T-helper 2 cell treated with Interferon-gamma antibody and Interleukin-4, amounts not matched to agents 100 ng/mL and 5 ng/mL, for 36 hours (primary cell): ENCODE results near the gene SMIM14. TPM values are rescaled to one million over a fixed set of nuclear protein-coding genes. Genes with fewer than 3 reads are reported as not detected.
"Not testable (repeated sequence)": the region's sequence is repeated elsewhere in the genome, so short reads cannot be mapped to it uniquely, and the experiment has no call there.

Experiments used
- intact Hi-C: fragments of 100-400 bp; cut with micrococcal nuclease; formaldehyde crosslinking; loops from one replicate; pipeline ENCODE4 v1.15.1; 2023
- total RNA-seq: library from RNA; stranded (reverse); gene quantifications from 2 replicates; pipeline ENCODE4 v1.2.3, GENCODE V29; 2022

SMIM14 gene
- total RNA-seq, result 2.6 and 4.1 TPM in 2 replicates

GRCh38 chr4:39638354-39639239 lies at the start of gene SMIM14:
Gene SMIM14, minus strand, starts transcription at chr4:39638865. Its CDS starts 33,720 bp downstream, at chr4:39605145.
- intact Hi-C loops, result loop anchor here (1.0 to 10.0 kb wide), 7 partner anchors 60 to 454 kb away; partner anchors contain the start of genes LIAS, PDS5A, RPL9 and UBE2K

DNA sequence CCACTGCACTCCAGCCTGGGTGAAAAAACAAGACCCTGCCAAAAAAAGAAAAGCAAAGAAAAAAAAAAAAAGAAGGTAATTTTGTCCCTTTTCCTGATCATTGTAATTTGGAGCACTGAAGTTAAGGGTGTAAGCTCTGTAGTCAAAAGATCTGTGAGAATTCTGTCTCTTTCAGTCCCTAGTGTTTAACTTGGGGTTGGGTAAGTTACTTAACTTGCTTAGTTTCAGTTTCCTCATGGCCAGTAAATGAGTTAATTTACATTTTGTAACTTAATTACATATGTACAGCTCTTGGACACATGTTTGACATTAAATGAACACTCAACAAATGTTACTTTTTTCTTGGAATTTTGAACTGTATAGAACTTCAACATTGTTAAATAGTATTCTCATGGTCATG lies 48.3 kb upstream of the SMIM14 start:
- intact Hi-C loops, result no loop called here

GRCh38 chr4:39685990-39686389 lies 47.3 kb upstream of the SMIM14 start:
- intact Hi-C loops, result no loop called here

- intact Hi-C loops, result no loop called here
Measured at GRCh38 chr4:39682138-39682537, 43.5 kb upstream of the SMIM14 start.

DNA sequence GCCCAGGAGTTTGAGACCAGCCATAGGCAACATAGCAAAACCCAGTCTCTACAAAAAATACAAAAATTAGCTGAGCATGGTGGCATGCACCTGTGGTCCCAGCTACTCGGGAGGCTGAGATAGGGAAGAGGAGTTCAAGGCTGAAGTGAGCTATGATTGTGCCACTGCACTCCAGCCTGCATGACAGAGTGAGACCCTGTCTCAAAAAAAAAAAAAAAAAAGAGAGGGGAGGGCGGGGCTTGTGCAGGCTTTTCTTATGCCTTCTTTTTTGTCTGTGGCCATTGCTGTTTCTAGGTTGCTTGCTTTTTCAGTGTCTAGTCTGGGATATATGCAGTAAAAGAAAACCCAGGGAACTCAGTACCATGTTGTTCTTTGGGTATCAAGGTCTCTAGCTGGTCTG lies 42.3 kb upstream of the SMIM14 start:
- intact Hi-C loops, result not testable (repeated sequence)

- intact Hi-C loops, result not testable (repeated sequence)
Measured at GRCh38 chr4:39675681-39676080, 37.0 kb upstream of the SMIM14 start.

DNA sequence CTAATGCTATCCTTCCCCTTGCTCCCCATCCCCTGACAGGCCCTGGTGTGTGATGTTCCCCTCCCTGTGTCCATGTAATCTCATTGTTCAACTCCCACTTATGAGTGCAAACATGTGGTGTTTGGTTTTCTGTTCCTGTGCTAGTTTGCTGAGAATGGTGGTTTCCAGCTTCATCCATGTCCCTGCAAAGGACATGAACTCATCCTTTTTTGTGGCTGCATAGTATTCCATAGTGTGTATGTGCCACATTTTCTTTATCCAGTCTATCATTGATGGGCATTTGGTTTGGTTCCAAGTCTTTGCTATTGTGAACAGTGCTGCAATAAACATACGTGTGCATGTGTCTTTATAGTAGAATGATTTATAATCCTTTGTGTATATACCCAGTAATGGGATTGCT lies 31.6 kb upstream of the SMIM14 start:
- intact Hi-C loops, result not testable (repeated sequence)

DNA sequence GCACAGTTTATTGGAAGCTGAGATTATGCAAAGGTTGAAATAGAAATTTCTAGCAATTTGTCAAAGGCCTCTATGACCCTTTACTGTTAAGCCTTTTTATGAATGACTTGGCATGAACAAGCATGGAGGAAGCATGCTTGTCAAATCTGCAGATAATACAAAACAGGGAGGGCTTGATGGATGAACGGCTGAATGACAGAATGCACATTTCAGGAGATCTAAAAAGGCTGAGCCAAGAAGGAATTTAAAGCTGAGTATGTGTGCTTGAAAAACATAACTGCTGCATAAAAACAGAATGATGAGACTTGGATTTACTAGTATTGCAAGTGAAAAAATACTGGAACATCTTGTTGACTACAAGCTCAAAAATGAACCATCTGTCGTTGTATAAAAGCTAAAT lies 30.2 kb upstream of the SMIM14 start:
- intact Hi-C loops, result no loop called here

DNA sequence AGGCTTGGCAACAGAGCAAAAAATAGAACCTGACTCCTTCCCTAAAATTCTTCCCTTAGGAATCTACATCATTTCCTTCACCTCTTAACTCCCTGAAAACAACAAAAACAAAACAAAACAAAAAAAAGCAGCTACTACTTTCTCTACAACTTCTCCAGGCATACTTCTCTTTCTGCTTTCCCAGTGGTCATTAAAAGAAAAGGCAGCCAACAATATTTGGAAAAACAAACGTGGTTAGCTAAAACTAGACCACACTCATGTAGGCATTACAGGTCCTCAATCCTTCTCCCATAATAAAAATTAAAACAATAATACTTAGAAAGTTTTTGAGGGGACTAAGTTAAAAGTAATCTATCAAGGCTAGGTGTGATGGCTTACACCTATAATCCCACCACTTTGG lies 29.0 kb upstream of the SMIM14 start:
- intact Hi-C loops, result no loop called here

GRCh38 chr4:39664828-39665731 lies 26.4 kb upstream of the SMIM14 start:
- intact Hi-C loops, result no loop called here

GRCh38 chr4:39662683-39663082 lies 24.0 kb upstream of the SMIM14 start:
- intact Hi-C loops, result no loop called here

DNA sequence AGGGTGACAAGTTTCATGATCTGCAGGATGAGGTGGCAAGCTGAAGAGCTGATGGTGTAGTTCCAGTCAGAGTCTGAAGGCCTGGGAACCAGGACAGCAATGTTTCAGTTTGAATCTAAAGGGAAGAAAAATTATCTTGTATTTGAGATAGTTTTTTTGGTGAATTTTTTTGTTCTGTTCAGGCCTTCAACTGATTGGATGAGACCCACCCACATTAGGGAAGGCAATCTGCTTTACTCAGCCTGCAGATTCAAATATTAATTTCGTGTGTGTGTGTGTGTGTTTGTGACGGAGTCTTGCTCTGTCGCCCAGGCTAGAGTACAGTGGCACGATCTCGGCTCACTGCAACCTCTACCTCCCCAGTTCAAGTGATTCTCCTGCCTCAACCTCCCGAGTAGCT lies 22.1 kb upstream of the SMIM14 start:
- intact Hi-C loops, result no loop called here

DNA sequence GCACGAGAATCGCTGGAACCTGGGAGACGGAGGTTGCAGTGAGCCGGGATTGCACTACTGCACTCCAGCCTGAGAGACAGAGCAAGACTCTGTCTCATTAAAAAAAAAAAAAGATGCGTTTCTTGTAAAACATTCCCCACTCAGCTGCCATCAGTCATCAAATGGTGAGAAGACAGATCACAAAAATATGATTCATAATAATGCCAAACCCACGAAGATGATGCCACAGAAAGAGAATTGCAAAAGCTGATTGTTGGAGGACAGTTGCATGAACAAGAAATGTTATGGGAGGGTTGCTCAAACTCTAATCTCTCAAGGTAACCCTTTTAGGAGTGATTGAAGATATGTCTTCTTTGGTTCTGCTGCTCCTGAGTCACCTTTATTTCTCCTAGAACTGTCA lies 21.4 kb upstream of the SMIM14 start:
- intact Hi-C loops, result no loop called here

- intact Hi-C loops, result loop anchor here (5.0 kb wide), 1 partner anchor 191 kb away; no protein-coding TSS in a partner anchor
Measured at GRCh38 chr4:39658756-39659155, 20.1 kb upstream of the SMIM14 start.

DNA sequence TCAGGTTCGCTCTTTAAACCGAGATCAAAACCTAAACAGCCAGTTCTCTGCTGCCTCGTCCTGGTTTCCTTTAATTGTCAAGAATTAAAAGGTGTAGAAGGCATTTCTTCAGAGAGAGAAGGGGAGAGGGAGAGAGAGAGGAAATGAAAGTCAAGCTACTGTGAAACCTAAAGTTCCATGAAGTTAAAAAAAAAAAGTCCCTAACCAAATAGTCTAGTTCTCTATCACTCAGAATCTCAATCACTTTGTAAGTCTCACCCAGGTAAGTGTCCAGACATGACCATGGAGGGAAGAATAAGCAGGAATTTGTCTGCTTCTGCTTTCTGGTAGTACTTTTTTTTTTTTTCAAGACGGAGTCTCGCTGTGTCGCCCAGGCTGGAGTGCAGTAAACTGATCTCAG lies 18.8 kb upstream of the SMIM14 start:
- intact Hi-C loops, result loop anchor here (5.0 kb wide), 1 partner anchor 190 kb away; no protein-coding TSS in a partner anchor

GRCh38 chr4:39656638-39657037 lies 18.0 kb upstream of the SMIM14 start:
- intact Hi-C loops, result loop anchor here (5.0 kb wide), 1 partner anchor 189 kb away; no protein-coding TSS in a partner anchor

DNA sequence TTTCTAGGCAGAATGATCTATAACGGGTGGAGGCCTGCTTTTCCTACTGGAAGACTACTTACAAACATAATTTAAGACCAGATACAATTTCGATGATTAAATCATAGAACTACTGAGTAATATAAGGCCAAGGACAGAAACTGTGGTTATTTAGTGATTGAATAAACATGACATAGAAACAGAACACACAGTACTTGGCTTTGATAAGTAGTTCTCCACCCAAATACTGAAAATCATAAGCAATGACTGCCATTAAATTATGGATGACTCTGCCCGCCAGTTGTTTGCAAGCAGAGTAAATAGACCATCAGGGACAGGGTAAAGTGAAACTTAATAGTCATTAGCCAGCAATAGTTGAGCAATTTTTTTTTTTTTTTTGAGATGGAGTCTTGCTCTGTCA lies 17.2 kb upstream of the SMIM14 start:
- intact Hi-C loops, result loop anchor here (5.0 kb wide), 1 partner anchor 189 kb away; no protein-coding TSS in a partner anchor

DNA sequence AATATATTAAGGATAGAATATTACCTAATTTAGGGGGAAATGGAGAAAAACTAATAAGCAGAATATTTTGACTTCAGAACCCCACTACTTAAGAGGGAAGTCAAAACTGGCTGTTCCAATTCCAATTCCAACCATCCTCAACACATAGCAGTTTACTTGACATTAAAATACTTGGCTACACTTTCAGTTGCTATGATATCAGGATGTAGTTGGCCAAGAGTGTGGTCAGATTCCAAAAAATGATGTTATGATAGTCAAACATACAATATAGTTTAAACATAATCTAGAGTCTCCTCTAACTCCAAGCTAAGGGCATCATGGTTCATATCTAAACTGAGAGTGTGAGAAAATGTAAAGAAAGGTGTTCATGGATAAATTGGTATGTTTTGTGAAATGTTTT lies 16.5 kb upstream of the SMIM14 start:
- intact Hi-C loops, result loop anchor here (5.0 kb wide), 1 partner anchor 188 kb away; no protein-coding TSS in a partner anchor

- intact Hi-C loops, result not testable (repeated sequence)
Measured at GRCh38 chr4:39651586-39651985, 12.9 kb upstream of the SMIM14 start.

DNA sequence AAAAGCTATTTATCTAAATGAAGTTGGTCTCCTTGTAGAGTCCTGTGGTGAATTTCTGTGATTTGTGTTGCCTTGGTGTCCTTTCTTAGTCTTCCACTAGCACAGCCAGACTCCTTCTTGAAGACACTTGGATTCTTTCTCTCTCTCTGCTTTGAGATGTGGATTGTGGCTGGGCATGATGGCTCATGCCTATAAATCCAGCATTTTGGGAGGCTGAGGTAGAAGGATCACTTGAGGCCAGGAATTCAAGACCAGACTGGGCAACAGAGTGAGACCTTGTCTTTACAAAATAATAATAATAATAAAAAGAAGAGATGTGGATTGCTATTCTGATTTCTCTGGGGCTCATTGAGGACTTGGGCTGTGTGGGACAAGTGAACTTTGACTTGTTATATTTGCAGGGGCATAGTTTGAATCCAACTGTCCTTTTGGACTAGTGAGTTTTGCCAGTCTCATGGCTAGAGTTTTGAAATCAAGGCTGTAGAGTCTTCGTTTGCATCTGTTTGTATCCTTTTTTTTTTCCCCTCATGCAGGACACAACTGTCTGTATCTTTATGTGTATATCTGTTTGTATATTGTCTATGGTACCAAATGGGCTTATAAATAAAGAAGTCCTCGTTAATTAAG lies 11.1 kb upstream of the SMIM14 start:
- intact Hi-C loops, result no loop called here
